A549 (cell line): ENCODE measurements around the gene MEI4.

Experiments used
- CHD4 ChIP-seq: fragments of 200-600 bp; sonication (generic); IDR thresholded peaks from 2 replicates; pipeline ENCODE4 v1.6.1; 2016; ENCODE audit warnings: antibody characterized with exemption, mild to moderate bottlenecking, borderline replicate concordance
- GATA3 ChIP-seq: IDR thresholded peaks from 2 replicates; pipeline ENCODE4 v1.6.1; 2012; ENCODE audit warnings: borderline replicate concordance
- KDM1A ChIP-seq: fragments of 200-600 bp; sonication (generic); IDR thresholded peaks from 2 replicates; pipeline ENCODE4 v1.6.1; 2016; ENCODE audit warnings: low read depth, mild to moderate bottlenecking
- KDM5A ChIP-seq: fragments of 200-600 bp; sonication (generic); IDR thresholded peaks from 2 replicates; pipeline ENCODE4 v1.6.1; 2016; ENCODE audit warnings: antibody characterized with exemption, mild to moderate bottlenecking
- POLR2A ChIP-seq: IDR thresholded peaks from 2 replicates; pipeline ENCODE4 v1.6.1; 2012; ENCODE audit warnings: mild to moderate bottlenecking, low read length
- TFCP2L1 ChIP-seq: fragments of 250-450 bp; sonication (Bioruptor Pico); IDR thresholded peaks from 2 replicates; pipeline ENCODE4 v1.5.0; 2021; ENCODE audit warnings: mild to moderate bottlenecking
- ZNF302 ChIP-seq: fragments of 250-450 bp; sonication (Bioruptor Pico); IDR thresholded peaks from 2 replicates; pipeline ENCODE4 v1.9.0; 2021; ENCODE audit warnings: inconsistent platforms, mild to moderate bottlenecking, moderate library complexity
- TF ChIP-seq, protein P1 (sequence below): fragments of >200 bp; sonication (Bioruptor Twin); formaldehyde crosslinking; IDR thresholded peaks from 3 replicates; pipeline ENCODE4 v1.5.1; 2016
- TF ChIP-seq, protein P2 (sequence below): fragments of 200-600 bp; sonication (generic); IDR thresholded peaks from 2 replicates; pipeline ENCODE4 v1.6.1; 2016; ENCODE audit warnings: antibody characterized with exemption, mild to moderate bottlenecking, moderate library complexity
- TF ChIP-seq, protein P3 (sequence below): fragments of 450-650 bp; IDR thresholded peaks from 2 replicates; pipeline ENCODE4 v1.6.1; 2014; ENCODE audit warnings: antibody characterized with exemption
- TF ChIP-seq, protein P4 (sequence below): IDR thresholded peaks from 2 replicates; pipeline ENCODE4 v1.6.1; 2012; ENCODE audit warnings: low read depth, borderline replicate concordance

DNA sequence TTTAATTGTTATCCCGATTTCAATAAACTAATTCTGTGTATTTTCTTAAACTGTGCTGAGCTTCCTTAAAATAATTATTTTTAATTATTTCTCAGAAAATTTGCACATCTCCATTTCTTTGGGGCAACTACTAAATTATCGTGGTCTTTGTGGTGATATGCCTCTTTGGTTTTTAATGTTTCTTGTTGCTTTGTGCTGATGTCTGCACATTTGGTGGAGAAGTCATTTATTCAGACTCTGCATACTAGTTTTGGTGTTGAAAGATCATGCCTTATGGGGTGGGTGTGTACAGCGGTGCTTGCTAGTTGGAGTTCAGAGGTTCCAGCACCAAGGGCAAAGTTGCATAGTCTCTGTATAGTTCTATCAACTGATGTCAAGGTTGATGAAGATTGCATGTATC lies 253.2 kb downstream of the MEI4 start:
- no peak for TF ChIP-seq POLR2A
- no peak for TF ChIP-seq ZNF302 (CRISPR knock-in tag)
- TF ChIP-seq GATA3, result no peak
- no peak for TF ChIP-seq CHD4
- no peak for TF ChIP-seq TFCP2L1
- TF ChIP-seq KDM1A, result no peak
- TF ChIP-seq, protein P1, sequence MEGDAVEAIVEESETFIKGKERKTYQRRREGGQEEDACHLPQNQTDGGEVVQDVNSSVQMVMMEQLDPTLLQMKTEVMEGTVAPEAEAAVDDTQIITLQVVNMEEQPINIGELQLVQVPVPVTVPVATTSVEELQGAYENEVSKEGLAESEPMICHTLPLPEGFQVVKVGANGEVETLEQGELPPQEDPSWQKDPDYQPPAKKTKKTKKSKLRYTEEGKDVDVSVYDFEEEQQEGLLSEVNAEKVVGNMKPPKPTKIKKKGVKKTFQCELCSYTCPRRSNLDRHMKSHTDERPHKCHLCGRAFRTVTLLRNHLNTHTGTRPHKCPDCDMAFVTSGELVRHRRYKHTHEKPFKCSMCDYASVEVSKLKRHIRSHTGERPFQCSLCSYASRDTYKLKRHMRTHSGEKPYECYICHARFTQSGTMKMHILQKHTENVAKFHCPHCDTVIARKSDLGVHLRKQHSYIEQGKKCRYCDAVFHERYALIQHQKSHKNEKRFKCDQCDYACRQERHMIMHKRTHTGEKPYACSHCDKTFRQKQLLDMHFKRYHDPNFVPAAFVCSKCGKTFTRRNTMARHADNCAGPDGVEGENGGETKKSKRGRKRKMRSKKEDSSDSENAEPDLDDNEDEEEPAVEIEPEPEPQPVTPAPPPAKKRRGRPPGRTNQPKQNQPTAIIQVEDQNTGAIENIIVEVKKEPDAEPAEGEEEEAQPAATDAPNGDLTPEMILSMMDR, result no peak
- TF ChIP-seq, protein P2, sequence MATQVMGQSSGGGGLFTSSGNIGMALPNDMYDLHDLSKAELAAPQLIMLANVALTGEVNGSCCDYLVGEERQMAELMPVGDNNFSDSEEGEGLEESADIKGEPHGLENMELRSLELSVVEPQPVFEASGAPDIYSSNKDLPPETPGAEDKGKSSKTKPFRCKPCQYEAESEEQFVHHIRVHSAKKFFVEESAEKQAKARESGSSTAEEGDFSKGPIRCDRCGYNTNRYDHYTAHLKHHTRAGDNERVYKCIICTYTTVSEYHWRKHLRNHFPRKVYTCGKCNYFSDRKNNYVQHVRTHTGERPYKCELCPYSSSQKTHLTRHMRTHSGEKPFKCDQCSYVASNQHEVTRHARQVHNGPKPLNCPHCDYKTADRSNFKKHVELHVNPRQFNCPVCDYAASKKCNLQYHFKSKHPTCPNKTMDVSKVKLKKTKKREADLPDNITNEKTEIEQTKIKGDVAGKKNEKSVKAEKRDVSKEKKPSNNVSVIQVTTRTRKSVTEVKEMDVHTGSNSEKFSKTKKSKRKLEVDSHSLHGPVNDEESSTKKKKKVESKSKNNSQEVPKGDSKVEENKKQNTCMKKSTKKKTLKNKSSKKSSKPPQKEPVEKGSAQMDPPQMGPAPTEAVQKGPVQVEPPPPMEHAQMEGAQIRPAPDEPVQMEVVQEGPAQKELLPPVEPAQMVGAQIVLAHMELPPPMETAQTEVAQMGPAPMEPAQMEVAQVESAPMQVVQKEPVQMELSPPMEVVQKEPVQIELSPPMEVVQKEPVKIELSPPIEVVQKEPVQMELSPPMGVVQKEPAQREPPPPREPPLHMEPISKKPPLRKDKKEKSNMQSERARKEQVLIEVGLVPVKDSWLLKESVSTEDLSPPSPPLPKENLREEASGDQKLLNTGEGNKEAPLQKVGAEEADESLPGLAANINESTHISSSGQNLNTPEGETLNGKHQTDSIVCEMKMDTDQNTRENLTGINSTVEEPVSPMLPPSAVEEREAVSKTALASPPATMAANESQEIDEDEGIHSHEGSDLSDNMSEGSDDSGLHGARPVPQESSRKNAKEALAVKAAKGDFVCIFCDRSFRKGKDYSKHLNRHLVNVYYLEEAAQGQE, result no peak
- TF ChIP-seq, protein P3, sequence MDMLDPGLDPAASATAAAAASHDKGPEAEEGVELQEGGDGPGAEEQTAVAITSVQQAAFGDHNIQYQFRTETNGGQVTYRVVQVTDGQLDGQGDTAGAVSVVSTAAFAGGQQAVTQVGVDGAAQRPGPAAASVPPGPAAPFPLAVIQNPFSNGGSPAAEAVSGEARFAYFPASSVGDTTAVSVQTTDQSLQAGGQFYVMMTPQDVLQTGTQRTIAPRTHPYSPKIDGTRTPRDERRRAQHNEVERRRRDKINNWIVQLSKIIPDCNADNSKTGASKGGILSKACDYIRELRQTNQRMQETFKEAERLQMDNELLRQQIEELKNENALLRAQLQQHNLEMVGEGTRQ, result no peak
- TF ChIP-seq, protein P4, sequence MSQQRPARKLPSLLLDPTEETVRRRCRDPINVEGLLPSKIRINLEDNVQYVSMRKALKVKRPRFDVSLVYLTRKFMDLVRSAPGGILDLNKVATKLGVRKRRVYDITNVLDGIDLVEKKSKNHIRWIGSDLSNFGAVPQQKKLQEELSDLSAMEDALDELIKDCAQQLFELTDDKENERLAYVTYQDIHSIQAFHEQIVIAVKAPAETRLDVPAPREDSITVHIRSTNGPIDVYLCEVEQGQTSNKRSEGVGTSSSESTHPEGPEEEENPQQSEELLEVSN, result no peak
- TF ChIP-seq KDM5A, result no peak
